Measurements from ENCODE around the gene CFAP65.

The CFAP65 gene

GRCh38 chr2:219030177-219030940, 11.0 kb downstream of the CFAP65 start:
- DNase-seq, result no peak

- DNase-seq, result peak; percentile 60
Measured at GRCh38 chr2:219029829-219030165, 11.5 kb downstream of the CFAP65 start.

GRCh38 chr2:219028996-219029828, 12.1 kb downstream of the CFAP65 start:
- no peak for DNase-seq

GRCh38 chr2:219028141-219028540, 13.2 kb downstream of the CFAP65 start:
- no peak for DNase-seq

GRCh38 chr2:219027511-219028055, 13.7 kb downstream of the CFAP65 start:
- DNase-seq, result no peak

GRCh38 chr2:219026946-219027345, 14.4 kb downstream of the CFAP65 start:
- no peak for DNase-seq

GRCh38 chr2:219025637-219026585, 15.4 kb downstream of the CFAP65 start:
- DNase-seq, result no peak

- DNase-seq, result no peak
Measured at GRCh38 chr2:219024059-219024458, 17.3 kb downstream of the CFAP65 start.

GRCh38 chr2:219023045-219023605, 18.2 kb downstream of the CFAP65 start:
- DNase-seq, result no peak

GRCh38 chr2:219022616-219023015, 18.7 kb downstream of the CFAP65 start:
- DNase-seq, result no peak

- DNase-seq, result no peak
Measured at GRCh38 chr2:219022041-219022440, 19.3 kb downstream of the CFAP65 start.

GRCh38 chr2:219021591-219021990, 19.7 kb downstream of the CFAP65 start:
- DNase-seq, result no peak

GRCh38 chr2:219020604-219021365, 20.5 kb downstream of the CFAP65 start:
- DNase-seq, result no peak

GRCh38 chr2:219019436-219019835, 21.9 kb downstream of the CFAP65 start:
- DNase-seq, result no peak

- no peak for DNase-seq
Measured at GRCh38 chr2:219018726-219019125, 22.6 kb downstream of the CFAP65 start.

GRCh38 chr2:219018286-219018685, 23.0 kb downstream of the CFAP65 start:
- no peak for DNase-seq

GRCh38 chr2:219017201-219017931, 23.9 kb downstream of the CFAP65 start:
- DNase-seq, result no peak

- no peak for DNase-seq
Measured at GRCh38 chr2:219016721-219017120, 24.6 kb downstream of the CFAP65 start.

GRCh38 chr2:219010873-219011272, 30.4 kb downstream of the CFAP65 start:
- DNase-seq, result no peak

GRCh38 chr2:219010162-219010756, 31.1 kb downstream of the CFAP65 start:
- peak; percentile 40 for DNase-seq

- DNase-seq, result no peak
Measured at GRCh38 chr2:219009294-219009693, 32.0 kb downstream of the CFAP65 start.
